A549 (cell line): Measurements from ENCODE around the gene GBP7.
"Not testable (repeated sequence)": the region's sequence is repeated elsewhere in the genome, so short reads cannot be mapped to it uniquely, and the experiment has no call there.

Experiments used
- E2F6 ChIP-seq: IDR thresholded peaks from 2 replicates; pipeline ENCODE4 v1.6.1; 2012; ENCODE audit warnings: low read depth, borderline replicate concordance
- HDAC2 ChIP-seq: fragments of 200-600 bp; sonication (generic); IDR thresholded peaks from 2 replicates; pipeline ENCODE4 v1.6.1; 2016
- MAX ChIP-seq: IDR thresholded peaks from 2 replicates; pipeline ENCODE4 v1.6.1; 2012
- POLR2A ChIP-seq: IDR thresholded peaks from 2 replicates; pipeline ENCODE4 v1.6.1; 2012; ENCODE audit warnings: mild to moderate bottlenecking, low read length

- not testable (repeated sequence) for TF ChIP-seq POLR2A, HDAC2, MAX, E2F6
These were observed 43.1 kb upstream of the GBP7 start for GRCh38 chr1:89218941-89219340.
